ENCODE results near the gene PDCL2.

PDCL2 gene

DNA sequence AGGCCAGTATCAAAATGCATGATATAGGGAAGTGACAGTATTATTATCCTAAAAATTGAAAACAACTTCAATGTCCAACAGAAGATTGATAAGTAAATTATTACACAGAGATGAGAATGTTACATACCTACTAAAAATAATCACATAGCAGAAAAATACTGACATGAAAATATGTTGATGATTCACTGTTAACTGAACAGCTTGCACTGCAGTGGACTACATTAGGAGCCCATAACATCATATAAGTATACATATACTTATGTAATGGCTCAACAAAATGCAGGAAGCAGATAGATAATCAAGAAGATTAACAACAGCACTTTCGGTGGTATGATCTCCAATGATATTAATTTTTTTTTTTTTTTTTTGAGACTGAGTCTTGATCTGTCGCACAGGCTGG is 52.4 kb downstream of the PDCL2 start:
- DNase-seq, result no peak

- DNase-seq, result no peak
Measured at GRCh38 chr4:55538531-55538930, 53.5 kb downstream of the PDCL2 start.

GRCh38 chr4:55534306-55534705 is 57.7 kb downstream of the PDCL2 start:
- no peak for DNase-seq

GRCh38 chr4:55530691-55531090 is 61.4 kb downstream of the PDCL2 start:
- no peak for DNase-seq

DNA sequence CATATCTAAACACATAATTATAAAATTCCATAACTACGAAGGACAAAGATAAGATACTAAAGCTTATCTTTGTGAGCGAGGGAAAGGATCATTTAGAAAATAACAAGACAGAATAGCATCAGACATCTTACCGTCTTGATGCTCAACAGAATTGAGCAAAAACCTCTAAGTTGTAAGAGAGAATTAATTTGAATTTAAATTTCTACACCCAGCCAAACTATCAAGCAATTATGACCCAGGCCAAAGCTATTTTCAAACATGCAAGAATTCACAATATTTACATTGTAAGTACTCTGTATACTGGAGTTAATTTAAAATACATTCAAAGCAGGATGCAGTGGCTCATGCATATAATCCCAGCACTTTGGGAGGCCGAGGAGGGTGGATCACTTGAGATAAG is 61.9 kb downstream of the PDCL2 start:
- no peak for DNase-seq

DNA sequence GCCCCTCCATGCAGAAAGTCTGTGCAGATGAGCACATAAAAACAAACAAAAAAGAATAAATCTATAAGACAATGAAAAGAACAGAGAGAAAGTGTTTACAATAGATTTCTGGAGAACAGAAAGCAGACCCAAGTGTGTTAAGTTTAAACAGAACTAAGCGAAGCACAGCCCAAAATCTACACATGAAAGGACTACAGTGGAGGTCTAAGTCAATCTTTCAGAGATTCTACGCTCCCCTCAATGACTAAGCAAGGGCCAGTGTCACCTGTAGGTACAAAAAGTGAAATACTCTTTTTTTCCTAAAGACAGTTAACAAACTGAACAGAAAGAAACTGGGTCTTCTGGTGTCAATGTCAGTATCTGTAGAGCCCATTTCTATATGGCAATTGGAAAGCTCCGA is 63.6 kb downstream of the PDCL2 start:
- no peak for DNase-seq

DNA sequence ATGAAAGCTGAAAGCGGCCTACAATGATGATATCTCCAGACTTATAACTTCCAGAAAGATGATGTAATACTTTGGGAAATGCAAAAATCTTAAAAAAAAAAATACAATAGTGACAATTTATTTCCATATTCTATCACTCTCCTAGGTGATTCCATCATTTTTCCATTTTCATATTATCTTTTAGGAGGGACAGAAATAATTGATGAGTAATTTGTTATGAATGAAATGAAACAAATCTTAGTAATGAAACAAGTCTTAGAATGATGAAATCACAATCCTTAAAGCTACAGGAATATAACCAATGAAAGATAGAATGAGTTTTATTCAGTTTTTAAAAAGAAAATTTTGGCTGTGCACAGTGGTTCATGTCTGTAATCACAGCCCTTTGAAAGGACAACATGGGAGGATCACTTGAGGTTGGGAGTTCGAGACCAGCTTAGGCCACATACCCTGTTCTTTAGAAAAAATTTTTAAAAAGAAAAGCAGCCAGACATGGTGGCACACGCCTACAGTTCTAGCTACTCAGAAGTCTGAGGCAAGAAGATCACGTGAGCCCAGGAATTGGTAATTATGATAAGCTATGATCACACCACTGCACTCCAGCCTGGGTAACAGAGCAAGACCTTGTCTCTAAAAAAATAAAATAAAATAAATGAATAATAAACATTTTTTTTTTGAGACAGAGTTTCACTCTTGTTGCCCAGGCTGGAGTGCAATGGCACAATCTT is 67.0 kb downstream of the PDCL2 start:
- DNase-seq, result no peak

DNA sequence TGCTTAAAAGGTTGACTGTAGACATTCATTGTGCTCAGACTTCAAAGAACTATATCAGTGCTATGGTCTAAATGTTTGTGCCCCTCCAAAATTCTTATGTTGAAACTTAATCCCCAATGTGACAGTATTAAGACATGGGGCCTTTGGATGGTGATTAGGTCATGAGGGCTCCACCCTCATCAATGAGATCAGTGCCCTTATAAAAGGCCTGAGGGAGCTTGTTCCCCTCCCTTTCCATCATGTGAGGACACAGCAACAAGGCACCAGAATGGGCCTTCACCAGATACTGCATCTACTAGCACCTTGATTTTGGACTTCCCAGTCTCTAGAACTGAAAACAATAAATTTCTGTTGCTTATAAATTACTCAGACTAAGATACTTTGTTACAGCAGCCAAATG is 73.6 kb downstream of the PDCL2 start:
- DNase-seq, result no peak

DNA sequence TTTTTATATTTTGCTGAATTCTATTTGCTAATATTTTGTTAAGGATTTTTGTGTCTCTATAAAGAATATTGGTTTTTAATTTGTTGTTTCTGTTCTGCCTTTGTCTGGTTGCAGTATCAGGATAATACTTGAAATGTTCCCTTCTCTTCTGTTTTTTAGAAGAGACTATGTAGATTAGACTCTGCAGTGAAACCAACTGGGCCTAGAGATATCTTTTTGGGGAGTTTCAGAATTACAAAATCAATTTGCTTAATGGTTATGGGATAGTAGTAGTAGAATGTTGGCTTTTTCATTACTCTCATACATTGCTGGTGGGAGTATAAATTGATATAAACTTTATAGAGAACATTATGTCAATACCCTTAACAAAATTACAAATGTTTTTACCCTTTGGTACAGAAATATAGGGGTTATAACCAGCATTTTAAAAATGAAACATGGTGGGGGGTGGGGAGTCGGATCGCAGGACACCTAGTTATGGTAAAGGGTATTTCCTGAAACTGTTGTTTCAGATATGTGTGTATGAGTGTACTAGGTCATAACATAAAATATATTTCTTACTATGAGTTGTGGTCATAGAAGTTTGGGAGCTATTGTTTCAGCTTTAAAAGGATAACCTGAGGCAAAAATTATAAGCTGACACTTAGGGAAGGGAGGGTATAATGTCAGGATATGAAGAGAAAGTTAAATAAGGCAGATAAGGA is 74.4 kb downstream of the PDCL2 start:
- no peak for DNase-seq

GRCh38 chr4:55512922-55513571 is 79.0 kb downstream of the PDCL2 start:
- DNase-seq, result no peak

GRCh38 chr4:55512077-55512476 is 80.0 kb downstream of the PDCL2 start:
- no peak for DNase-seq

- no peak for DNase-seq
Measured at GRCh38 chr4:55510685-55511084, 81.4 kb downstream of the PDCL2 start.

DNA sequence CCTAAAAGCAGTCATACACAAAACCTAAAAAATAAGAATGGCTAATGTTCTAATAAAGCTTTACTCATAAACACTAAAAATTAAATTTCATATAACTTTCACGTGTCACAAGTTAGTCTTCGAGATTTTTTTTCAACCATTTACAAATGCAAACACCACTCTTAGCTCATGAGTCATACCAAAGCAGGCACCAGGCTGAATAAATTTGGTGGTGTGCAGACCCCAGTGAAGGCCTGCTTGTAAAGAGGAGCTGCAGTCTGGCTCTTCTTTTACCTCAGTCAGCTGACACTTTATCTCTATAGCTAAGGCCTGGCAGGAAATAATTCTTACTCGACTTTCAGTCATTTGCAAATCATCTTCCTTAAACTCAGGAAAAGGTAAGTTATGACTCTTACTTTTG is 82.8 kb downstream of the PDCL2 start:
- no peak for DNase-seq

DNA sequence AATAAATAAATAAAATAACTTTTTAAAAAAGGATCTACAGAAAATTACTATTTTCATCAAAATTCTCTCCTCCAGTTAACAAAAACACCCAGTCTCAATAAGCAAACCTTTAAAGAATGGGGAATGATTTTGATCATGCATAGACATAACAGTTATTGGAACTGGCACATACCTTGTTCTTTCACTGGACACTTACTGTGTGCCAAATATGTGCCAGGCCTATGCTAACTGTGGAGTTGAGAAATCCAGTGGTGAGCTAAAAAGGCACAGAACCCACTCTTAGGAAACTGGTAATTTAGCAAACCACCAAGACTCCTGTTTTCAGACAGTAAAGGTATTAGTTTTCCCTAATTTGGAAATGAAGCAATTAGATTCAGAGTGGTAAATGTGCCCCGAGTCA is 84.4 kb downstream of the PDCL2 start:
- DNase-seq, result no peak

Measured in amygdala (tissue), 56 donors.